Limb (tissue), 2 donors: ENCODE data around the gene AFG3L2.
A peak's percentile ranks its signal among the peaks of the same experiment; 100 is the strongest.

ENCODE experiments used
- DNase-seq, 2 donors: peaks; one replicate each; pipeline ENCODE4 v3.0.0-alpha.2; 2016; ENCODE audit errors: extremely low spot score in 2 of 2

The AFG3L2 gene

DNA sequence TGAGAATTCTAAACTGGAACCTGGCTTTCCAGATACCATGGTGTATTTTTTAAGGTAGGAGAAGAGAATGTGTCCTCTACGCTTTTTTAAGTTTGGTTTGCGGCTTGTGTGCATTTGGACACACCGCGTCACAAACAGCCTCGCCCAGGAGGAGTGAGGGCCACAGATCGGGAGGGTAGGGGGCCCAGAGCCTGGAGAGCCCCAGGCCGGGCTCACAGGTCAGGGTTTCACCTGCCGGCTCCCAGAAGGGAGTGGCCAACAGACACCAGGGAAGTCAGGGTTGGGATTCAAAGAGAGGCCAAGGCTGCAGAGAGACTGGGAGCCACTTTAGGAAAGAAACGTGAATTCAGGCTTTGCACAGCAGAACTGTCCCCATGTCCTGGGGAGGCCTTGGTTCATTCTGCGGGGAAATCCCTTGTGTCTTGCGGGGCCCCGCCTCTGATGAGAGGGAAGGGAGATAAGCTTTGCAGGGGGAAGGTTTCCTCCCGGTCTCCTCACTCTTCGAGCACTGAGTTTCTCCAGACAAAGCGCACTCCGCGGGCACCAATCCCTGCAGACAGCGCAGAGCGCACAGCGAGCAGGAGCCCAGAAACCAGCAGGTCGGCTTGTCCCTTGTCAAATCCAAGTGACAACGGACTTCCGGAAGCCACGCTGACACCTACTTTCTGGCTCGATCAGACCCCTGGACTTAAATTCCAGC, 70.9 kb downstream of the AFG3L2 start:
- DNase-seq: no peak

DNA sequence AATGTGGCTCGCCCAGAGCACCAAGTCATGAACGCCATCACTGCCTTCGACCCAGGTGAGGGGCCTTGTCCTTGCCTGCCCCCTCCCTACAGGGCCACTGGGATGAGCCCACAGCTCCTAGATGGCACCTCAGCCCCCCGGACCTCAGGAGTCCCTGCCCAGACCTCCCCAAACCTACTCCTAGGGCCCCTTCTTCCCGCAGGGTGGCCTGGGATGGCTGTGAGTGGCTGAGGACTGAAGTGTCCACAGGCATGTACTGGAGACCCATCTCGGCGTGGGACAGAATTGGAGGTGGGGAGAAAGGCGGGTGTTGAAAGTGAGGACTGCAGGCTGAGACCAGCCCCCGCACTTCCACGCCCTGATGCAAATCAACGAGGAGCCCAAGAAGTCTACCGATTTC, 71.8 kb downstream of the AFG3L2 start:
- DNase-seq: no peak

DNA sequence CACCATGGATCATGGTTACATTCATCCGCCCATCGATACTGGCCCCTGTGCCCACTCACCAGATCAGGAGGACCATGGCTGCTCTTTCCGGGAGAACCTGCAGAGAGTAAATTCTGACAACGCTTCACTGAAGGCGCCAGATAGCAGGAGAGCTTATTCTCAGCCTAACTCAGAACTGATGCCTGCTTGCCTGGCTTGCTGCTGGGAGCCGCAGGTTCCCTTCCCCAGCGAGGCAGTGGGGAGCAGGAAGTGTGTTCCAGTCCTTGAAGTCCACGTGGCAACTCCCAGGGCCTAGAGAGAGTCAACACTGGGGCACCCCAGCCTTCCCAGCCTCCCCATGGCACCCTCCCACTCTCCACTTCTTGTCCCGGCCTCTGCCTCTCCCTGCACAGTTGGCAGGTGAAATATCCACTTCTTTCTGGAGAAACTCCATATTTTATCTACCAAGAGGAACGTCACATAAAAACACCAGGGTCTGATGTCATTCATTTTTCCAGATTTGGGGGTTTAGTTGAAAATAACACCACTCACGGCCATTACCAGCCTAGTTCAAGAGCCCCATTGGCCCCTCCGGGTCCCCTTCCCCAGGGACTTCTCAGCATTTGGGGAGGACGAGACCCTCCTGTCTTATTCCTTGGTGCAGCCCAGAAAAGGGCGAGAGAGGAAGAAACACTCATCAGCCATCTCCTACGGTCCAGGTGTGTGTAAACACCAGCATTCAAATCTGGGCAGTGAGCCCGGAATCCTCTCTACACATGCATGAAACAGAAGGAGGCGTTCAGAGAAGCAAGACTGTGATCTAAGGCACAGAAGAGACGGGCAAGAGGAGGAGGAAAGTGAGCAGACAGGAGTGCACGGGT, 72.4 kb downstream of the AFG3L2 start:
- DNase-seq: peak in 1 of 2 donors; percentile 32

DNA sequence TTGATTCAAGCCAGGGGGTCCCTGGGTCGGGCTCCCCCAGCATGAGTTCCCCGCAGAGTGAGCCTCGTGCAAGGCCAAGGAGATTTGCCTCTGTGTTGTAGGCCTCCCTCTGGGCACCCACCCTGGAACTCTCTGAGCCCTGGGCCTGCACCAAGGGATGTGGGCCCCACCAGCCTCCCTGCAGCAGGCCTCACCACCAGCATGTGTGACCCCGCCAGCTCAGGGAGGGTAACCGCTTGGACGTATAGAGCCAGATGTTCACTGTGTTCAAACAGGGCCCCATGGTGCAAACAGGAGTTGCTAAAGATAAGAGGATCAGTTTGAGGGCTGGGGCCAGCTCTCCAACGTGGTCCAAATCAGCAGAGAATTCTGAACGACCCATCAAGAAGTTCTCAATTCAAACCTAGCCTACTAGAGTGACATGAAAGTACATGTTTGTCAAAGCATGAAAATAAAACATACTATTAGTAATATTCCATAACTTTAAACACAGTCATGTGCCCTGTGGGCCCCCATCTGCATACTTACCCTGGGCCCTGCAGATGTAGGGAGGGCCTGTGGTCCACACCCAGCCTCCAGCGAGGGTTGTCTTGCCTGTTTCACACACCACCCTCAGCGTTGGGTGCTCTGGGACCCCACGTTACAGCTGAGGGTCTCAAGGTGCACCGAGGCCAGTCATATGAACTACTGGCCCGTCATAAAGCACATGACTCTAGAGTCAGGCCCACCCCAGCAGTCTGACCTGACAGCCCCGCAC, 74.5 kb downstream of the AFG3L2 start:
- no peak for DNase-seq

DNA sequence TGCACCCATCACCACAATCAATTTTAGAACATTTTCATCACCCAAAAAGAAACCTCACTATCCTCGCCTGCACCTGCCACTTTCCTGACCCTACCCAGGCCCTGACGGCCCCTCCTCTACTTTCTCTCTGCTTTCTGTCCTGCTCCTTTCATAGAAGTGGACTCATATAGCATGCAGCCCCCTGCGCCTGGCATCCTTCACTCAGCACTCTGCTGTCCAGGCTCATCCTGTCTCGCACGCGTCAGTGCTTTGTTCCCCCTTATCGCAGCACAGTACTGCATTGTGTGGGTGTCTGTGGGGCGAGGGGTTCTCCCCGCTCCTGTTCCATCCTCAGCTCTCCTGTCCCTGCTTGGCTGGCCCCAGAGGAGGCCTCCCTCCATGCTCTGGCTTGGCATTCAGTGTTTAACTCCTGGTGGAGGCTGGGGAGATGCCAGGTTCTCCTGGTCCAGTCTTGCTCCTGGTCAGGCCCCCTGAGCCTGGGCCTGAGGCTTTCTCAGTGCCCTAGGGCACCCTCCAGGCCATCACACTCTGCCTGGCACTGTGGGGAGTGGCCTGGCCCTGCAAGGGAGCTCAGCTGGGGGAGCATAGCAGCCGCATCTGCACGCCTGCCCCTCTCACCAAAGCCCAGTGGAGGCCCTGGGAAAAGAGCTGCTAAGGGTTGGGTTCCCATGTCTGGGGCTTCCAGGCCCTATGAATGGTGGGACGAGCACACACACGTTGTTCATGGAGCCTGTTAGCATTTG, 75.6 kb downstream of the AFG3L2 start:
- no peak for DNase-seq

DNA sequence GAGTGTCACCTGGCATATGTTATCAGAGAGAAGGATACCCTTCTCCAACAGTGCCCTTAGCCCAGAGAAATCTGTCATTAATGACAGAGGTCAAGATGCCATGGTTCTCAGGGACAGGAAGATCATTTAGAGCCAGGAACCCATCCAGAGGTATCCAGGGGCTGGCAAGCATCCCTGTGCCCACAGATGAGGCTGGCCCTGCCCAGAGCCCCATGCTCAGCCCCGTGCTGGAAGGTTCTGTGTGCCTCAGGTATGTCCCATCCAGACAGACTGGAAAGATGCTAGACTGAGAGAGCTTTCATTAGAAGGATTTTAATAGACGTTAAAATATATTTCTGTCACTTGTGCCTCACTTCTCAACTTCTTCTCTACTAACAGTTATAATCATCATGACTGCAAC, 77.2 kb downstream of the AFG3L2 start:
- DNase-seq: no peak

DNA sequence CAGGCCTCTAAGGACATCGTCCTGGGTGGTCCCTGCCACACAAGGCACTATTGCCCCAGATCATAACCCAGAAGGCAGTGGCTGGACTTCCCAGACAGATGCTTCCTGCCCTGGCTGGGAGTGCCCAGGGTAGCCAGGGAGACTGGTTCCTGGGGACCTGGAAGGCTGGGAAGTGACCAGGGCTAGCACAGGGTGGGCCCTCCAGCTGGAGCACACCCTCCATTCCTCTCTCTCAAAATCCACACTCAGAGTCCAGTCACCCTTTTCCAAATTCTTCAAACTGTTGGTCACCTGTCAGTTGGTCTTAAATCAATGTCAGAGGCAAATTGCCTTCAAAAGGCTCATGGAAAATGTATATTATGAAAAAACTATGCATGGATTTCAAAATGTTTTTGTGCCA, 80.6 kb downstream of the AFG3L2 start:
- DNase-seq: no peak

DNA sequence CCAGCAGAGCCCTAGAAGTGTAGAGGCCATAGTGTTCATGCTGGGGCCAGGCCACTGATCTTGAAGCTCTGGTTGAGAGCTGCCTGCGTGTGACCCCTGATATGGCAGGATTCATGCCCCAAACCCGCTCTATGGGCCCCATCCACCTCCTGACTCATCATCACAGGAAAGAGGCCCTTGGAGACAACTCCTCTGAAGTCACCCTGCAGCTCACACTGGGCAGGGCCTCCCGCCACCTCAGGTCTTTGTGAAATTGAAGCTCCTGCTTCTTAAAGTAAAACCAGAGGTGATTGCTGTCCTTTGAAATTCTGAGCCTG, 81.0 kb downstream of the AFG3L2 start:
- no peak for DNase-seq

DNA sequence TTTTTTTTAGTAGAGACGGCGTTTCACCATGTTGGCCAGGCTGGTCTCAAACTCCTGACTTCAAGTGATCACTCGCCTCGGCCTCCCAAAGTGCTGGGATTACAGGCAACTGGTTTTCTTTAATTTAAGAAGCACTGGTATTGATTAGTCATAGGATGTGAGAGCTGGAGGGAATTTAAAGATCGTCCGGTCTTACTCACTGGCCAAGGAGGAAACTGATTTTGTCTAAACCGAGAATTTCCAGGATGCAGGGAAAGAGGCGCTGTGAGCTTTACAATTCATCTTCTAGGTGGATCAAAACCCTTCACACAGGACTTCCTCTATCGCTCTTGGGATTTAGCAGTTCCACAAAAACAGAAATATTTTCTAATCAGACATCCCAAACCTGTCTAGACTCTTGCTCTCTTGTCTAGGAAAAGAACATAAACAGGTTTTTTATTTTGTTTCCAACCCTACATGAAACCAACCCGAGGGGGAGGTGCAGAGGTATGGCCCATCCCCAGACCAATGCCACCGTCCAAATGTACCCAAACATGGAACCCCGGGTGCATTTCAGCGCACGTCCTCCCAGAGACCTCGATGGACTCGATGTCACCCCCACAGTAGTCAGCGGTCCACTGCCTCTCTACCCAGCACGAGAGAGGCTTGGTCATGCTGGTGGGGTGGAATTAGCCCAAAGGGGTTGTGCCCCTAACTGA, 81.5 kb downstream of the AFG3L2 start:
- DNase-seq: peak in 1 of 2 donors; percentile 8

DNA sequence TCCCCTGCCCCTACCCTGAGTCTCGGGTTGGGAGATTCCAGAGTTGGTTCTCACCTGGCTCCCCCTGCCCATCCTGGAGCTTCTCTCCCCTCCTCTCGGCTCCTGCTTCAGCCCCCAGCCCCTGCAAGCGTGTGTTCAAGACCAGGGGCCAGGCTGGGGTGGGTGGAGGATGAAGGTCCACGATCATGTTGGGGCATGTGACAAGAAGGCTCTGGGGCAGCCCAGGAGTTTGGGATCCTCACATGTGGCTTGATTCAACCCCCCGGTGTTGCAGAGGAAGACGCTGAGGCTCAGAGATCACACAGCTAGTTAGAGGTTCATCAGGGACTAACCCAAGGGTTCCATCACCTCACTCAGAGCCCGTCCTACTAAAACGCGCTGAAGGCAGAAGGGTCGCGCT, 83.2 kb downstream of the AFG3L2 start:
- DNase-seq: no peak

DNA sequence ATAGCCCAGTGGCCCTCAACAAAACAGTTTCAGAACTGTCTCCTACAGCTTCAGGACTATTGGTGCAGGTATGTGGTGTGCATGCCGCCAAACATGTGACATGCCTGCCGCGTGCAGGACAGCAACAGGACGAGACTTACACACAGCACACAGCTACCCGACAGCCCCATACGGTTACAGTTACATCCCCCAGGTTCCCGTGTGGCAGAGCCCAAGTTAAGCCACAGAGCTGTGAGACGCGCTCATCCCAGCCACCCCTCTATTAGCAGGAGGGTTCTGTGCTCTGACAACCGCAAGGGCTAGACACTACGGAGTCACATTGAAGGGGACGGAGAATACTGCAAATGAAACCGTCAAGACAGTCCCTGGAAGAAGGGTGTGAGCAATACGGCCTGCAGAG, 85.3 kb downstream of the AFG3L2 start:
- DNase-seq: peak in 1 of 2 donors; percentile 14

DNA sequence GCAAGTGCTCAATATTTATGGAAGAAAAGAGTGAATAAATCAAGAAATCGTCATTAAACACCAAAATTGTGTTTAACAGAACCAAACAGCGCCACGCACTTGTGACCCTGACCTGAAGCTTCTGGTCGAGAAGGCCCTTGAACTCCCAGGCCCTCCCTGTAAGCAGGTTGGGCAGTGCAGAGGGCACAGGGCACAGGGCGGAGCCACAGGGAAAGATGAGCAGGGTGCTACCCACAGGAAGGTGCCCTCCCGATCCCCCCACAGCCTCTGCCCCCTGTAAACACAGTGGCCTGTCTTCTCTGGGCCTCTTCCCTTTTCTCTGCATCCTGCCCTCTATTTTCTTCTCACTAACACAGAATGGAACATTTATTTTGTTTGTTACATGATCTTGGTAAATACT, 85.9 kb downstream of the AFG3L2 start:
- DNase-seq: peak in 1 of 2 donors; percentile 4

DNA sequence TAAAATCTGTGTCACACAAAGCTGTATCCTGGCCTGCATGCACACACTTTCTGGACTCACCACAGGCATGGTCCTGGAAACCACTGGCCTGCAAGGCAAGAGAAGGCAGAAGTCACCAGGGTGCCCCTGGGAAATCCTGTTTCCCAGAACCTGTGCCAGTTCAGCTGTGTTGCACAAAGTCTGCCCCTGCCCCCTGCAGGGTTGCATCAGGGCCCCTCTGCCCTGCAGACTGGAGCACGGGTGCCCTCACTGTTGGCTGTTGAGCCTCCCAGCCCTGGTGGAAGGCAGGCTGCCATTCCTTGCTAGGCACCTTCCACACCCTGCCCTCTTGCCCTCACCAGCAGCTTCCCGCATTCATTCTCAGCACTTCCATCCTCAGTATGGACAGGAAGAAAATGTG, 86.9 kb downstream of the AFG3L2 start:
- DNase-seq: peak in 1 of 2 donors; percentile 21

DNA sequence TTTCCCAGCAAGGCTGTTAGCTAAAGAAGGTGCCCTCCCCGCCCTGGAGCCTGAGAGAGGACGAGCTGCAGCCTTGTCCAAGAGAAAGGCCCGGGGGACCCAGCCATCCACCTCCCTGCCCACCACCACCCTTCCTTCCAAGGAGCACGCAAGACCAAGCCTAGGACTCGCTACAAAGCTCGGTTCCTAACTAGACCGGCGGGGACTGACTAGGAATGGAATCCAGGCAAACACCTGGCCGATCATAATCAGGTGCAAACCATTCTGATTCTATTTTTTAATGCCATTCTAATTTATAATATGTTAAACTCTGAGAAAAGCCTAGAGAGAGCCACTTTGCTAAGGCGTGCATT, 88.6 kb downstream of the AFG3L2 start:
- no peak for DNase-seq

DNA sequence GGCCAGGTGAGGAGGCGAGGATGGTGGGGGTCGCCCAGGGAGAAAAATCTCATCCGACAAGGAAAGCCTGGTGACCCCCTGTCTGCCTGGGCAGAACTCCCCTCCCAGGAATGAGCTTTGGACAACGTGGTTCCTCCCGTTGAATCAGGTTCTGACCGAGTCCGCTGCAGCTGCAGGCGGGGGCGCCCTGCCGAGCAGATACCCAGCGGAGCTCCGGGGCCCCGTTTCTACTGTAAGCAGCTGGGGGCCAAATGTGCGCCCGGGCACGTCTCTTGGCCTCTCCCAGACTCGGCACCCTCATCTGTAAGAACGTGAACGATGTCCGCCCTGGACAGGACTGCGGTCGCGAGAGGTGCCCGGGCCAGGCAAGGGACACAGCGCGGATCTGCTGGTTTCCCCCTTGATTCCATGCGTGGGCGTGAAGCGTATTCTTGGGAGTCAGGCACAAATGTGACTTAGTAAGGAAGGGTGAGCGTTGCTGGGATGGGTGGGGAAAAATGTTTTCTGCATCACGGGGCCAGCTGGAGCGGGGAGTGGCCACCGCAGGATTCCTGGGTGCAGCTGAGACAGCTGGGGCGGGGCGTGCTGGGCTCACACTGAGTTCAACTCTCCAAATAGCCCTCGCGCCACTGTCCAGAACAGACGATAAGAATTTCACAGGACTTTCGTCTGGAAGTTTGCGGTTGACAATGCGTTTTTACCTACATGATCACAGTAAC, 89.2 kb downstream of the AFG3L2 start:
- DNase-seq: peak; percentile 32 to 64

DNA sequence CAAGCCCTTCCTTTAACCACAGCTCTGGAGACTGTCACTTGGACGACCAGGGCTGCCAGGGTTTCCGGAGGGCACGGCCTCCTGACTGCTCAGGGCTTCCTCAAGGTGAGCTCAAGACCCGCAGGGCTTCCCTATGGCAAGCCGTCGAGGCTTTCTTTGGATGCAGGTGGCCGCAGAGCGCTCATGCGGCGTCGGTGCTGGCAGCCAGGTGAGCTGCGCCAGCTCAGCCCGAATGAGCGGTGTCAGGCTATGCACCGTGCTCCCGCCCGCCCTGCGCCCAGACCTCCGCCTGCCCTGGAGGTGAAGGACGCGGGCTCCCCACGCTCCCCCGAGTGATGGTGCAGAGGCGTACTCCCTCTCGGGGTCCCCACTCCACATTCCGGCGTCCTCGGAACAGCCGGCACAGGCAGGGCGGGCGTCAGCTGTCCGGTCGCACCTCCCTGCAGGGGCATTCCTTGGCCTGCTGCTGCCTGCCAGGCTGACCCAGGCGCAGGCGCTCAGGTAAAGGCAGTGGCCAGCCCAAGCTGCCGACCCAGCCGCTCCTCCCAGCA, 89.8 kb downstream of the AFG3L2 start:
- peak in 1 of 2 donors; percentile 31 for DNase-seq

DNA sequence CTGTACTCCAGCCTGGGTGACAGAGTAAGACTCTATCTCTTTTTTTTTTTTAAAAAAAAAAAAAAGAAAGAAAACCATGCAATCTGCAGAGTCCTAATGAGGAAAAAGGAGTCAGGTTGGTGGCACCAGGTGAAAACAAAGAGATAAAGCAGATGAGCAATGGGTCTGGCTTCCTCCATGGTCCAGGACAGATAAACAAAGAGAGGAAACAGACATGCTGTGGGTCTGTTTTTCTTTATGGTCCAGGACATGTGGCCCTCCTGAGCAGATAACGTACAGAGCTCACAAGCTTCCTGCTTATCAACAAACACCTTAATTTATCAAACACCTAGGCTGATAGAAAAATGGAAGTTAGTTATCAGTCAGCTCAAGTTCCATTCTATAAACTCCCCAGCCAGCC, 93.4 kb downstream of the AFG3L2 start:
- no peak for DNase-seq

DNA sequence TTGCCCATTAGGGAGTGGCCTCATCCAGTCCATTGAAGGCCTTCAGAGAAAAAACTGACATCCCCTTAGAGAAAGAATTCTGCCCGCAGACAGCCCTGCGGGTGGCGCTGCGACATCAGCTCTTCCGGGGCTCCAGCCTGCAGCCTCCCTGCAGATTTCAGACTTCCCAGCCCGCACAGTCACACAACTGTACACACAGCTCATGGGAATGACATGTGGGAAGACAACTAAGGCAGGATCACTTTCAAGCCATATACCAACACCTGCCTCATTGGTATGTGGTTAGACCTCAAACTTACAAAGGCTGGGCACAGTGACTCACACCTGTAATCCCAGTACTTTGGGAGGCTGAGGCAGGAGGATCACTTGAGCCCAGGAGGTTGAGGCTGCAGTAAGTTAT, 93.8 kb downstream of the AFG3L2 start:
- DNase-seq: no peak

DNA sequence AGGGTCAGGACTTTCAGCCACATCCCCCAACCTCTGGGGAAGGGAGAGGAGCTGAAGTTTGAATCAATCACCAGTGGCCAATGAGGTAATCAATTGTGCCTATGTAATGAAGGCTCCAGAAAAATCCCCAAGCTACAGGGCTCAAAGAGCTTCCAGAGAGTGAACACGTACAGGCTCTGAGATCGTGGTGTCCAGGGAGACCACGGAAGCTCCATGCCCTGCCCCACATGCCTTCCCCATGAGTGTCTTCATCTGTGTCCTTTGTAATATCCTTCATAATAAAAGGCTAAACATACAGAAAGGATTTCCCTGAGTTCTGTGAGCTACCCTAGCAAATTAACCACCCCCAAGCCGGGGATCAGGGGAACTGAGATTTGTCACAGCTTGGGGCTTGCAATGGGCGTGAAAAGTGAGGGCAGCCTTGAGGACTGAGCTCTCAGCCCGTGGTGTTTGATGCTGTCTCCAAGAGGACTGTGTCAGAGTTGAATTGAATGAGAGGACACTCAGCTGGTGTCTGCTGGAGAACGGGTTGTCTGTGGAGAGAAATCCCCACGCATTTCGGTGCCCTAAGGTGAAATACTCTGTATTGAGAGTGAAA, 94.5 kb downstream of the AFG3L2 start:
- DNase-seq: no peak

DNA sequence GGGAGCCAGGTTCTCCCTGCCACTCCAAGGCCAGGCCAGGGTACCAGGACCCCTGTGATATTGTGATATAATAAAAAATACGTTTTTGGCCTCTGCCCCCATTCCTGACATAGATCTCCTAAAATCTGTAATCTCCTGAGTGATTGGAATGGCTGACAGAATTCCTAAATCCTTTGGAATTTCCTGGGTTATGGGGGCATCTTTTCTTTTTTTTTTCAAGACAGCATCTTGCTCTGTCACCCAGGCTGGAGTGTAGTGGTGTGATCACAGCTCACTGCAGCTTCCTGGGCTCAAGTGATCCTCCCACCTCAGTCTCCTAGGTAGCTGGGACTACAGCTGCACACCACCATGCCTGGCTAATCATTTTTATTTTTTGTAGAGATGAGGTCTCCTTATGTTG, 95.2 kb downstream of the AFG3L2 start:
- DNase-seq: no peak
